HepG2 (cell line): ENCODE results near the gene UGT2B11. TPM values are rescaled to one million over a fixed set of nuclear protein-coding genes. Genes with fewer than 3 reads are reported as not detected.
"Not testable (repeated sequence)": the region's sequence is repeated elsewhere in the genome, so short reads cannot be mapped to it uniquely, and the experiment has no call there.

ENCODE experiments used
- EP300 ChIP-seq, 3 experiments: sonication (generic) in 1 of 3; formaldehyde crosslinking in 1 of 3; IDR thresholded peaks; 2 replicates each; pipeline versions ENCODE4 v1.5.1 to v1.6.1; 2011 to 2020; ENCODE audit warnings: low read depth in 2 of 3, low read length in 2 of 3, borderline replicate concordance in 1 of 3, improper control_type of control experiment in 1 of 3, mild to moderate bottlenecking in 1 of 3, missing genetic modification reagents in 1 of 3, moderate library complexity in 1 of 3
- FOSL1 ChIP-seq: sonication (generic); formaldehyde crosslinking; IDR thresholded peaks from 2 replicates; pipeline ENCODE4 v1.9.0; 2021; ENCODE audit warnings: missing genetic modification reagents, borderline replicate concordance
- FOSL2 ChIP-seq: sonication (generic); formaldehyde crosslinking; IDR thresholded peaks from 2 replicates; pipeline ENCODE4 v1.4.0; 2020; ENCODE audit warnings: missing genetic modification reagents
- GATAD2A ChIP-seq: IDR thresholded peaks from 2 replicates; pipeline ENCODE4 v1.6.1; 2016
- HDAC2 ChIP-seq: sonication (generic); formaldehyde crosslinking; IDR thresholded peaks from 2 replicates; pipeline ENCODE4 v1.4.0; 2020; ENCODE audit warnings: missing genetic modification reagents
- JUND ChIP-seq: sonication (generic); formaldehyde crosslinking; IDR thresholded peaks from 2 replicates; pipeline ENCODE4 v1.8.0; 2022; ENCODE audit warnings: mild to moderate bottlenecking, missing genetic modification reagents
- MIXL1 ChIP-seq: IDR thresholded peaks from 2 replicates; pipeline ENCODE4 v1.6.1; 2016
- ONECUT2 ChIP-seq: sonication (generic); formaldehyde crosslinking; IDR thresholded peaks from 2 replicates; pipeline ENCODE4 v1.4.0; 2020; ENCODE audit warnings: missing genetic modification reagents
- PPARG ChIP-seq: conservative IDR thresholded peaks from 2 replicates; pipeline ENCODE4 v1.6.1; 2016; ENCODE audit warnings: missing biosample characterization, missing genetic modification reagents
- RARA ChIP-seq: IDR thresholded peaks from 2 replicates; pipeline ENCODE4 v1.6.1; 2016; ENCODE audit warnings: missing genetic modification reagents, missing compliant biosample characterization
- RXRB ChIP-seq: IDR thresholded peaks from 2 replicates; pipeline ENCODE4 v1.6.1; 2016; ENCODE audit warnings: borderline replicate concordance, missing genetic modification reagents, missing compliant biosample characterization
- ZMYM4 ChIP-seq: sonication (generic); formaldehyde crosslinking; IDR thresholded peaks from 2 replicates; pipeline ENCODE4 v1.8.1; 2023; ENCODE audit warnings: mild to moderate bottlenecking, missing genetic modification reagents
- polyA plus RNA-seq, 8 experiments: library from polyadenylated mRNA; depleted of rRNA in 3 of 8; stranded (reverse) in 7 of 8; unstranded in 1 of 8; fragments of >200 nt; fragmentation: Illumina TruSeq in 4 of 8; extraction: Trizol in 4 of 8; gene quantifications; 2 replicates each; pipeline versions ENCODE4 v1.2.1 to v1.2.3, GENCODE V29; 2011 to 2016; ENCODE audit warnings: low read depth in 4 of 8, missing spikeins in 1 of 8, mixed read lengths in 1 of 8; ENCODE audit not compliant: insufficient read depth in 1 of 8
- total RNA-seq, 5 experiments: library from RNA; depleted of rRNA; stranded (reverse); fragments of >200 nt; fragmentation: Illumina TruSeq; extraction: Trizol; gene quantifications; 2 replicates each; pipeline ENCODE4 v1.2.3, GENCODE V29; 2016; ENCODE audit warnings: low read depth in 1 of 5
- TF ChIP-seq, protein P1 (sequence below): IDR thresholded peaks from 2 replicates; pipeline ENCODE4 v1.6.1; 2012; ENCODE audit warnings: low read depth, low read length, improper control_type of control experiment
- TF ChIP-seq, protein P2 (sequence below): sonication (generic); formaldehyde crosslinking; IDR thresholded peaks from 2 replicates; pipeline ENCODE4 v1.4.0; 2020; ENCODE audit warnings: missing genetic modification reagents
- TF ChIP-seq, protein P3 (sequence below): sonication (generic); formaldehyde crosslinking; conservative IDR thresholded peaks from 2 replicates; pipeline ENCODE4 v1.4.0; 2020; ENCODE audit warnings: mild to moderate bottlenecking, missing genetic modification reagents, moderate library complexity
- TF ChIP-seq, protein P4 (sequence below): sonication (generic); formaldehyde crosslinking; IDR thresholded peaks from 2 replicates; pipeline ENCODE4 v1.5.1; 2020; ENCODE audit warnings: mild to moderate bottlenecking, missing genetic modification reagents, borderline replicate concordance
- TF ChIP-seq, protein P5 (sequence below): IDR thresholded peaks from 2 replicates; pipeline ENCODE4 v1.6.1; 2016; ENCODE audit warnings: low read depth

The UGT2B11 gene
- total and polyA plus RNA-seq, 2 of the 13 experiments (the other 11 are each of a cell fraction or from before 2014, with no cell fraction given): 1.4 to 2.1 TPM

DNA sequence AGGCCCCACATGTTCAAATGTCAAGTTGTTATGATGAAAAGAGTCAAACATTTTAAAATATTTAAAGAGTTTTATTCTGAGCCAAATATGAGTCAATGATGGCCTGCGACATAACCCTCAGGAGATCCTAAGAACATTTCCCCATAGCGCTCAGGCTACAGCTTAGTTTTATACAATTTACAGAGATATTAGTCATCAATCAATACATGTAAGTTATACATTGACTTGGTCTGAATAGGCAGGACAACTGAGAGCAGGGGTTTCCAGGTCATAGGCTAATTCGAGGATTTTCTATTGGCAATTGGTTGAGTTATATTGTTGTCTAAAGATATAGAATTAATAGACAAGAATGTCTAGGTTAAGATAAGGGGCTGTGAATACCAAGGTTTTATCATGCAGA is 26.2 kb upstream of the UGT2B11 start (continued):
- TF ChIP-seq, protein P1, sequence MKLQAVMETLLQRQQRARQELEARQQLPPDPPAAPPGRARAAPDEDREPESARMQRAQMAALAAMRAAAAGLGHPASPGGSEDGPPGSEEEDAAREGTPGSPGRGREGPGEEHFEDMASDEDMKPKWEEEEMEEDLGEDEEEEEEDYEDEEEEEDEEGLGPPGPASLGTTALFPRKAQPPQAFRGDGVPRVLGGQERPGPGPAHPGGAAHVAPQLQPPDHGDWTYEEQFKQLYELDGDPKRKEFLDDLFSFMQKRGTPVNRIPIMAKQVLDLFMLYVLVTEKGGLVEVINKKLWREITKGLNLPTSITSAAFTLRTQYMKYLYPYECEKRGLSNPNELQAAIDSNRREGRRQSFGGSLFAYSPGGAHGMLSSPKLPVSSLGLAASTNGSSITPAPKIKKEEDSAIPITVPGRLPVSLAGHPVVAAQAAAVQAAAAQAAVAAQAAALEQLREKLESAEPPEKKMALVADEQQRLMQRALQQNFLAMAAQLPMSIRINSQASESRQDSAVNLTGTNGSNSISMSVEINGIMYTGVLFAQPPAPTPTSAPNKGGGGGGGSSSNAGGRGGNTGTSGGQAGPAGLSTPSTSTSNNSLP: 0 out of 2 replicates have a peak, but pooled peaks have one; percentile 33
- 0 out of 2 replicates have a peak, but pooled peaks have one; percentile 22 for TF ChIP-seq HDAC2 (CRISPR knock-in tag)
- TF ChIP-seq GATAD2A (CRISPR knock-in tag): peak; percentile 63
- TF ChIP-seq MIXL1: 0 out of 2 replicates have a peak, but pooled peaks have one; percentile 35
- TF ChIP-seq JUND (CRISPR knock-in tag): peak; percentile 82
- TF ChIP-seq FOSL1 (CRISPR knock-in tag): peak; percentile 54; the same call in 1 of the 2 replicates
- 0 out of 2 replicates have a peak, but pooled peaks have one; percentile 13 for TF ChIP-seq ZMYM4
- peak; percentile 72 for TF ChIP-seq RXRB
- TF ChIP-seq, protein P2, sequence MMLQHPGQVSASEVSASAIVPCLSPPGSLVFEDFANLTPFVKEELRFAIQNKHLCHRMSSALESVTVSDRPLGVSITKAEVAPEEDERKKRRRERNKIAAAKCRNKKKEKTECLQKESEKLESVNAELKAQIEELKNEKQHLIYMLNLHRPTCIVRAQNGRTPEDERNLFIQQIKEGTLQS (CRISPR knock-in tag): 0 out of 2 replicates have a peak, but pooled peaks have one; percentile 49
- peak; percentile 78 for TF ChIP-seq ONECUT2 (CRISPR knock-in tag)
- TF ChIP-seq EP300 (IDR thresholded peaks at IDR 0.05; ENCODE audit: low read depth in 2 of 2, low read length in 2 of 2): 0 out of 4 replicates have a peak, but pooled peaks of 1 of the 2 experiments have one; percentile 14
- not testable (repeated sequence) for TF ChIP-seq EP300 (CRISPR knock-in tag; IDR thresholded peaks at IDR 0.05; ENCODE audit: borderline replicate concordance)
- TF ChIP-seq RARA: peak; percentile 28; the same call in 1 of the 2 replicates
- TF ChIP-seq, protein P3, sequence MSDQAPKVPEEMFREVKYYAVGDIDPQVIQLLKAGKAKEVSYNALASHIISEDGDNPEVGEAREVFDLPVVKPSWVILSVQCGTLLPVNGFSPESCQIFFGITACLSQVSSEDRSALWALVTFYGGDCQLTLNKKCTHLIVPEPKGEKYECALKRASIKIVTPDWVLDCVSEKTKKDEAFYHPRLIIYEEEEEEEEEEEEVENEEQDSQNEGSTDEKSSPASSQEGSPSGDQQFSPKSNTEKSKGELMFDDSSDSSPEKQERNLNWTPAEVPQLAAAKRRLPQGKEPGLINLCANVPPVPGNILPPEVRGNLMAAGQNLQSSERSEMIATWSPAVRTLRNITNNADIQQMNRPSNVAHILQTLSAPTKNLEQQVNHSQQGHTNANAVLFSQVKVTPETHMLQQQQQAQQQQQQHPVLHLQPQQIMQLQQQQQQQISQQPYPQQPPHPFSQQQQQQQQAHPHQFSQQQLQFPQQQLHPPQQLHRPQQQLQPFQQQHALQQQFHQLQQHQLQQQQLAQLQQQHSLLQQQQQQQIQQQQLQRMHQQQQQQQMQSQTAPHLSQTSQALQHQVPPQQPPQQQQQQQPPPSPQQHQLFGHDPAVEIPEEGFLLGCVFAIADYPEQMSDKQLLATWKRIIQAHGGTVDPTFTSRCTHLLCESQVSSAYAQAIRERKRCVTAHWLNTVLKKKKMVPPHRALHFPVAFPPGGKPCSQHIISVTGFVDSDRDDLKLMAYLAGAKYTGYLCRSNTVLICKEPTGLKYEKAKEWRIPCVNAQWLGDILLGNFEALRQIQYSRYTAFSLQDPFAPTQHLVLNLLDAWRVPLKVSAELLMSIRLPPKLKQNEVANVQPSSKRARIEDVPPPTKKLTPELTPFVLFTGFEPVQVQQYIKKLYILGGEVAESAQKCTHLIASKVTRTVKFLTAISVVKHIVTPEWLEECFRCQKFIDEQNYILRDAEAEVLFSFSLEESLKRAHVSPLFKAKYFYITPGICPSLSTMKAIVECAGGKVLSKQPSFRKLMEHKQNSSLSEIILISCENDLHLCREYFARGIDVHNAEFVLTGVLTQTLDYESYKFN (CRISPR knock-in tag): 0 out of 2 replicates have a peak, but pooled peaks have one; percentile 27
- peak; percentile 87 for TF ChIP-seq PPARG (CRISPR knock-in tag)
- TF ChIP-seq, protein P4, sequence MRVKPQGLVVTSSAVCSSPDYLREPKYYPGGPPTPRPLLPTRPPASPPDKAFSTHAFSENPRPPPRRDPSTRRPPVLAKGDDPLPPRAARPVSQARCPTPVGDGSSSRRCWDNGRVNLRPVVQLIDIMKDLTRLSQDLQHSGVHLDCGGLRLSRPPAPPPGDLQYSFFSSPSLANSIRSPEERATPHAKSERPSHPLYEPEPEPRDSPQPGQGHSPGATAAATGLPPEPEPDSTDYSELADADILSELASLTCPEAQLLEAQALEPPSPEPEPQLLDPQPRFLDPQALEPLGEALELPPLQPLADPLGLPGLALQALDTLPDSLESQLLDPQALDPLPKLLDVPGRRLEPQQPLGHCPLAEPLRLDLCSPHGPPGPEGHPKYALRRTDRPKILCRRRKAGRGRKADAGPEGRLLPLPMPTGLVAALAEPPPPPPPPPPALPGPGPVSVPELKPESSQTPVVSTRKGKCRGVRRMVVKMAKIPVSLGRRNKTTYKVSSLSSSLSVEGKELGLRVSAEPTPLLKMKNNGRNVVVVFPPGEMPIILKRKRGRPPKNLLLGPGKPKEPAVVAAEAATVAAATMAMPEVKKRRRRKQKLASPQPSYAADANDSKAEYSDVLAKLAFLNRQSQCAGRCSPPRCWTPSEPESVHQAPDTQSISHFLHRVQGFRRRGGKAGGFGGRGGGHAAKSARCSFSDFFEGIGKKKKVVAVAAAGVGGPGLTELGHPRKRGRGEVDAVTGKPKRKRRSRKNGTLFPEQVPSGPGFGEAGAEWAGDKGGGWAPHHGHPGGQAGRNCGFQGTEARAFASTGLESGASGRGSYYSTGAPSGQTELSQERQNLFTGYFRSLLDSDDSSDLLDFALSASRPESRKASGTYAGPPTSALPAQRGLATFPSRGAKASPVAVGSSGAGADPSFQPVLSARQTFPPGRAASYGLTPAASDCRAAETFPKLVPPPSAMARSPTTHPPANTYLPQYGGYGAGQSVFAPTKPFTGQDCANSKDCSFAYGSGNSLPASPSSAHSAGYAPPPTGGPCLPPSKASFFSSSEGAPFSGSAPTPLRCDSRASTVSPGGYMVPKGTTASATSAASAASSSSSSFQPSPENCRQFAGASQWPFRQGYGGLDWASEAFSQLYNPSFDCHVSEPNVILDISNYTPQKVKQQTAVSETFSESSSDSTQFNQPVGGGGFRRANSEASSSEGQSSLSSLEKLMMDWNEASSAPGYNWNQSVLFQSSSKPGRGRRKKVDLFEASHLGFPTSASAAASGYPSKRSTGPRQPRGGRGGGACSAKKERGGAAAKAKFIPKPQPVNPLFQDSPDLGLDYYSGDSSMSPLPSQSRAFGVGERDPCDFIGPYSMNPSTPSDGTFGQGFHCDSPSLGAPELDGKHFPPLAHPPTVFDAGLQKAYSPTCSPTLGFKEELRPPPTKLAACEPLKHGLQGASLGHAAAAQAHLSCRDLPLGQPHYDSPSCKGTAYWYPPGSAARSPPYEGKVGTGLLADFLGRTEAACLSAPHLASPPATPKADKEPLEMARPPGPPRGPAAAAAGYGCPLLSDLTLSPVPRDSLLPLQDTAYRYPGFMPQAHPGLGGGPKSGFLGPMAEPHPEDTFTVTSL (CRISPR knock-in tag): peak; percentile 38; the same call in 1 of the 2 replicates
- TF ChIP-seq FOSL2: peak; percentile 84
- TF ChIP-seq, protein P5, sequence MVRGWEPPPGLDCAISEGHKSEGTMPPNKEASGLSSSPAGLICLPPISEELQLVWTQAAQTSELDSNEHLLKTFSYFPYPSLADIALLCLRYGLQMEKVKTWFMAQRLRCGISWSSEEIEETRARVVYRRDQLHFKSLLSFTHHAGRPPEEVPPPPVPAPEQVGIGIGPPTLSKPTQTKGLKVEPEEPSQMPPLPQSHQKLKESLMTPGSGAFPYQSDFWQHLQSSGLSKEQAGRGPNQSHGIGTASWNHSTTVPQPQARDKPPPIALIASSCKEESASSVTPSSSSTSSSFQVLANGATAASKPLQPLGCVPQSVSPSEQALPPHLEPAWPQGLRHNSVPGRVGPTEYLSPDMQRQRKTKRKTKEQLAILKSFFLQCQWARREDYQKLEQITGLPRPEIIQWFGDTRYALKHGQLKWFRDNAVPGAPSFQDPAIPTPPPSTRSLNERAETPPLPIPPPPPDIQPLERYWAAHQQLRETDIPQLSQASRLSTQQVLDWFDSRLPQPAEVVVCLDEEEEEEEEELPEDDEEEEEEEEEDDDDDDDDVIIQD (CRISPR knock-in tag): peak; percentile 81; the same call in 1 of the 2 replicates
